Measurements from ENCODE around the gene HIGD1A.

Gene HIGD1A

DNA sequence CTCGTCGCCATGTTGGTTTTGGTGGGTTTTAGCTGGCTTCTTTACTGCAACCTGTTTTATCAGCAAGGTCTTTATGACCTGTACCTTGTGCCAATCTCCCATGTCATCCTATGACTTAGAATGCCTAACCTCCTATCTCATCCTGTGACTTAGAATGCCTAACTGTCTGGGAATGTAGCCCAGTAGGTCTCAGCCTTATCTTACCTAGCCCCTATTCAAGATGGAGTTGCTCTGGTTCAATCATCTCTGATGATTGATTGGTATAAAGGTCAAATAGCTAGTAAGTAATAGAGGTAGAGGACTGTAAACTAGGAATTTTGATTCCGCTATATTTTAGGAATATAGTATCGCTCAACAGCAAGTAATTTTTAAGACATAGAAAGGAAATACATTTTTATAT is 3.6 kb upstream of the HIGD1A start:
- H3K27ac ChIP-seq = no peak overlapping the region
- no peak for TF ChIP-seq Cebpa-rat (IDR thresholded peaks at IDR 0.05)
- no peak overlapping the region for H3K4me2 ChIP-seq
- no peak overlapping the region for H3K9ac ChIP-seq
- no peaks in the 10 kb centered on the region for H3K27me3 ChIP-seq
- H3K36me3 ChIP-seq = no peaks in the 10 kb centered on the region
- H3K4me1 ChIP-seq = peaks cover 4 to 13% (median 12%) of the 10 kb centered on the region in 10 experiments
- no peak overlapping the region for H3K4me3 ChIP-seq
- peaks cover 0 to 12% (median 4%) of the 10 kb centered on the region in 11 experiments; a peak in 9 of 22 replicates for H4K20me1 ChIP-seq
- no peaks in the 10 kb centered on the region for H3K9me3 ChIP-seq (replicated peaks in 1 of 11)

GRCh38 chr3:42805141-42805821 is 991 bp upstream of the HIGD1A start:
- Histone ChIP-seq H3K9ac (peak overlapping the region in 10 of 11 experiments; percentile 79 to 95 (median 92); a peak in 15 of 22 replicates), H3K4me2 (peak overlapping the region; percentile 82 to 97 (median 88)), H3K36me3 (peaks cover 0 to 4% (median 0%) of the 10 kb centered on the region in 11 experiments; a peak in 2 of 22 replicates), H3K9me3 (replicated peaks in 1 of 11) (no peaks in the 10 kb centered on the region), H3K4me1 (peaks cover 28 to 39% (median 34%) of the 10 kb centered on the region in 10 experiments), H3K27ac (no peak overlapping the region; a peak in 1 of 22 replicates), H4K20me1 (peaks cover 14 to 38% (median 24%) of the 10 kb centered on the region in 11 experiments; a peak in 17 of 22 replicates), H3K27me3 (no peaks in the 10 kb centered on the region), H3K4me3 (peak overlapping the region; percentile 73 to 90 (median 82))
- TF ChIP-seq Cebpa-rat (IDR thresholded peaks at IDR 0.05) = no peak

DNA sequence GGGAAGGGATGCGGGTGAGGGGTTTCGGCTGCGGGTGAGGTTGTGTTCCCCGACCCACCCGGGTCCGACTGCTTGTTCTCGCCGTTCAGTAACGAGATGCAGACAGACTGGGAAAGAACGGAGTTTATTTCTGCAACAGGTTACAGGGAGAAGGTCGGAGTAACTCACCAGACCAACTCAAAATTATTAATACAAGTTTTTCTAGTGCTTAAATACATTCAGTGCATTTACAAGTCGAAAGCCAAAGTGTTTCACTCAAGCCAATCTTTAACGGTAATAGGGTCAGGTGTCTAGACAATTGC is 492 bp upstream of the HIGD1A start:
- H3K36me3 ChIP-seq = peaks cover 0 to 6% (median 0%) of the 10 kb centered on the region in 11 experiments; a peak in 3 of 22 replicates
- no peaks in the 10 kb centered on the region for H3K27me3 ChIP-seq
- peak overlapping the region; percentile 82 to 97 (median 88) for H3K4me2 ChIP-seq
- H3K27ac ChIP-seq = peak overlapping the region; percentile 19 to 92 (median 86); a peak in 21 of 22 replicates
- H3K9me3 ChIP-seq (replicated peaks in 1 of 11) = no peaks in the 10 kb centered on the region
- peak overlapping the region; percentile 73 to 90 (median 82) for H3K4me3 ChIP-seq
- H3K4me1 ChIP-seq = peaks cover 33 to 44% (median 39%) of the 10 kb centered on the region in 10 experiments
- TF ChIP-seq Cebpa-rat (IDR thresholded peaks at IDR 0.05) = no peak
- H4K20me1 ChIP-seq = peaks cover 19 to 43% (median 29%) of the 10 kb centered on the region in 11 experiments; a peak in 18 of 22 replicates
- H3K9ac ChIP-seq = peak overlapping the region; percentile 79 to 95 (median 91)

- H4K20me1 ChIP-seq = peaks cover 22 to 50% (median 35%) of the 10 kb centered on the region in 11 experiments; a peak in 18 of 22 replicates
- peaks cover 35 to 50% (median 45%) of the 10 kb centered on the region in 10 experiments for H3K4me1 ChIP-seq
Measured at GRCh38 chr3:42803414-42804105, 730 bp downstream of the HIGD1A start.

GRCh38 chr3:42802876-42803413 is 1.3 kb downstream of the HIGD1A start:
- Histone ChIP-seq H3K4me1 (peaks cover 35 to 50% (median 45%) of the 10 kb centered on the region in 10 experiments), H3K27ac (peak overlapping the region in 10 of 11 experiments; percentile 81 to 92 (median 86); a peak in 17 of 22 replicates), H3K4me3 (peak overlapping the region; percentile 73 to 90 (median 82)), H3K27me3 (no peaks in the 10 kb centered on the region), H3K9me3 (replicated peaks in 1 of 11) (no peaks in the 10 kb centered on the region), H3K36me3 (peaks cover 0 to 11% (median 4%) of the 10 kb centered on the region in 11 experiments; a peak in 4 of 22 replicates), H3K4me2 (peak overlapping the region; percentile 82 to 97 (median 88)), H4K20me1 (peaks cover 22 to 50% (median 35%) of the 10 kb centered on the region in 11 experiments; a peak in 18 of 22 replicates), H3K9ac (peak overlapping the region; percentile 79 to 95 (median 91))
- no peak for TF ChIP-seq Cebpa-rat (IDR thresholded peaks at IDR 0.05)

More at GRCh38 chr3:42803414-42804105, 730 bp downstream of the HIGD1A start:
- Histone ChIP-seq H3K9ac (peak overlapping the region; percentile 79 to 95 (median 91)), H3K9me3 (replicated peaks in 1 of 11) (no peaks in the 10 kb centered on the region), H3K36me3 (peaks cover 0 to 11% (median 4%) of the 10 kb centered on the region in 11 experiments; a peak in 4 of 22 replicates), H3K27ac (peak overlapping the region; percentile 71 to 92 (median 86)), H3K4me2 (peak overlapping the region; percentile 82 to 97 (median 88)), H3K27me3 (no peaks in the 10 kb centered on the region), H3K4me3 (peak overlapping the region; percentile 73 to 90 (median 82))
- no peak for TF ChIP-seq Cebpa-rat (IDR thresholded peaks at IDR 0.05)

- Histone ChIP-seq H3K9ac (peak overlapping the region in 1 of 11 experiments; percentile 32; a peak in 1 of 22 replicates), H3K36me3 (peaks cover 0 to 11% (median 4%) of the 10 kb centered on the region in 11 experiments; a peak in 4 of 22 replicates), H3K4me2 (peak overlapping the region in 10 of 11 experiments; percentile 25 to 90 (median 62); a peak in 14 of 22 replicates), H3K9me3 (replicated peaks in 1 of 11) (no peaks in the 10 kb centered on the region), H3K27me3 (no peaks in the 10 kb centered on the region), H3K4me1 (peaks cover 35 to 50% (median 45%) of the 10 kb centered on the region in 10 experiments), H3K4me3 (no peak overlapping the region), H3K27ac (no peak overlapping the region), H4K20me1 (peaks cover 22 to 50% (median 35%) of the 10 kb centered on the region in 11 experiments; a peak in 18 of 22 replicates)
- TF ChIP-seq Cebpa-rat (IDR thresholded peaks at IDR 0.05) = no peak
Measured at GRCh38 chr3:42801784-42802183, 2.5 kb downstream of the HIGD1A start.

DNA sequence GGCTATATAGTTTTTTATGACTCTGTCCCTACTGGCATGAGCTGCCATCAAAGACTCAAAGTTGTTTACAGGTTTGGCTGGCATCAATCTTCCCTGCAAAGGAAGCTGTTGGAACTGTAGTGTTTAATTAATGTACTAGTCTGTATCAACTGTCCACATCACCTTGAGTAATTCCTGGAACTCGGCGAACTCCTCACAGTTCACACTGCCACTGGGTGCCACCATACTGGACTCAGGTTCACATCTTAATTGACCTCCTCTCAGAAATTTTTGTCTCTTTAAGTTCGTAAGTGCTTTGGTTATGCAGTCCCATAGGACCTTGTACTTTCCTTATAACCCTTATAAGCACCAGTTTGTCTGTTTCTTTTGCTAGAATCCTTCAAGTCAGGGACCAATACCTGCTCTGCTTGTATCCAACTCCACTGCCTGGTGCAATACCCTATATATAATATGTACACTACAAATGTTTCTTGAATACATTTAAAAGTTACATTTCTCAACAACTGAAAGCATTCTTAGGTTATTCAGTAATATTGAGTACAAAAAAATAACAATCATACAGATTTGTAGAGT is 3.2 kb downstream of the HIGD1A start:
- peaks cover 35 to 55% (median 48%) of the 10 kb centered on the region in 10 experiments for H3K4me1 ChIP-seq
- peaks cover 22 to 50% (median 40%) of the 10 kb centered on the region in 11 experiments; a peak in 18 of 22 replicates for H4K20me1 ChIP-seq
- H3K27ac ChIP-seq = no peak overlapping the region
- no peaks in the 10 kb centered on the region for H3K27me3 ChIP-seq
- no peak for TF ChIP-seq Cebpa-rat (IDR thresholded peaks at IDR 0.05)
- peak overlapping the region in 10 of 11 experiments; percentile 11 to 88 (median 30); a peak in 15 of 22 replicates for H3K4me2 ChIP-seq
- peaks cover 0 to 11% (median 4%) of the 10 kb centered on the region in 11 experiments; a peak in 4 of 22 replicates for H3K36me3 ChIP-seq
- H3K9me3 ChIP-seq (replicated peaks in 1 of 11) = no peaks in the 10 kb centered on the region
- H3K9ac ChIP-seq = no peak overlapping the region
- no peak overlapping the region for H3K4me3 ChIP-seq

DNA sequence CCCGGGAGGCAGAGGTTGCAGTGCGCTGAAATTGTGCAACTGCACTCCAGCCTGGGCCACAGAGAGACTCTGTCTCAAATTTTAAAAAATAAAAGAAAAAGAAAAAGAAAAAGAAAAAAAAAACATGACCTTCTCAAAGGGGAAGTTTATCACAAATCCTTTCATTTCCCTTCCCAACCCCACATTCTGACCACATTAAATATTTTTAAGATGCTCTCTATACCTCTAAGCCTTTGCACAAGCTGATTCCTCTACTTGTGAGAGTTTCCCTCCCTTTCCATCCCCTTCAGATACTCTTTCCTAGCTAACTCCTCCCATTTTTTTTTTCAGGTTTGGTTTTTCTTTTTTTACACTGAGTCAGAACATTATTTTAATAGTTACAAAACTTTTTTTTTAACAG is 4.0 kb downstream of the HIGD1A start:
- Histone ChIP-seq H3K9me3 (replicated peaks in 1 of 11) (no peaks in the 10 kb centered on the region), H3K27ac (no peak overlapping the region), H3K4me3 (no peak overlapping the region), H3K4me2 (peak overlapping the region; percentile 11 to 88 (median 29); a peak in 16 of 22 replicates), H3K36me3 (peaks cover 0 to 15% (median 6%) of the 10 kb centered on the region in 11 experiments; a peak in 5 of 22 replicates), H3K4me1 (peaks cover 34 to 54% (median 46%) of the 10 kb centered on the region in 10 experiments), H3K27me3 (no peaks in the 10 kb centered on the region), H3K9ac (no peak overlapping the region), H4K20me1 (peaks cover 23 to 59% (median 49%) of the 10 kb centered on the region in 11 experiments; a peak in 18 of 22 replicates)
- no peak for TF ChIP-seq Cebpa-rat (IDR thresholded peaks at IDR 0.05)
